K562 (cell line): ENCODE data around the gene AIF1. TPM values are rescaled to one million over a fixed set of nuclear protein-coding genes. Genes with fewer than 3 reads are reported as not detected.

Experiments
- CAMTA2 ChIP-seq: fragments of 250-450 bp; sonication (Bioruptor Pico); conservative IDR thresholded peaks from 2 replicates; pipeline ENCODE4 v1.5.1; 2022
- DLX4 ChIP-seq: fragments of 250-450 bp; sonication (Bioruptor Pico); IDR thresholded peaks from 2 replicates; pipeline ENCODE4 v1.6.1; 2021; ENCODE audit warnings: mild to moderate bottlenecking
- KAT7 ChIP-seq: sonication (generic); formaldehyde crosslinking; IDR thresholded peaks from 2 replicates; pipeline ENCODE4 v1.8.0; 2022; ENCODE audit warnings: missing genetic modification reagents, mild to moderate bottlenecking, borderline replicate concordance
- MBD2 ChIP-seq: sonication (generic); IDR thresholded peaks from 2 replicates; pipeline ENCODE4 v1.6.1; 2016; ENCODE audit warnings: low read depth, borderline replicate concordance
- MTA2 ChIP-seq: fragments of 450-650 bp; IDR thresholded peaks from 2 replicates; pipeline ENCODE4 v1.6.1; 2016; ENCODE audit warnings: low read depth
- MYC ChIP-seq, 2 experiments: fragments of 250-450 bp in 1 of 2; sonication (Bioruptor Pico) in 1 of 2; IDR thresholded peaks; 2 replicates each; pipeline versions ENCODE4 v1.5.1 to v1.6.1; 2012 to 2021; ENCODE audit warnings: low read depth in 2 of 2, borderline replicate concordance in 1 of 2, improper control_type of control experiment in 1 of 2, low read length in 1 of 2, mild to moderate bottlenecking in 1 of 2, moderate library complexity in 1 of 2
- NFATC3 ChIP-seq: fragments of 450-650 bp; IDR thresholded peaks from 2 replicates; pipeline ENCODE4 v1.6.1; 2017; ENCODE audit warnings: mild to moderate bottlenecking
- RBM22 ChIP-seq: fragments of 200-400 bp; formaldehyde crosslinking; IDR thresholded peaks from 2 replicates; pipeline ENCODE4 v1.6.1; 2018; ENCODE audit warnings: low read length, low read depth; ENCODE audit not compliant: poor library complexity, severe bottlenecking
- RBM39 ChIP-seq: fragments of 200-400 bp; formaldehyde crosslinking; optimal IDR thresholded peaks from 2 replicates; pipeline ENCODE3; 2018; ENCODE audit warnings: low read depth, low read length
- TRIM28 ChIP-seq: fragments of 450-650 bp; IDR thresholded peaks from 2 replicates; pipeline ENCODE4 v1.6.1; 2017
- ZKSCAN1 ChIP-seq: fragments of 150-350 bp; IDR thresholded peaks from 2 replicates; pipeline ENCODE4 v1.6.1; 2016; ENCODE audit warnings: low read depth, low read length
- polyA plus RNA-seq, 8 experiments: library from polyadenylated mRNA; depleted of rRNA in 4 of 8; stranded (reverse) in 5 of 8; unstranded in 3 of 8; fragments of >200 nt; fragmentation: Nextera tagmentation in 2 of 8; fragmentation: Illumina TruSeq in 1 of 8; extraction: Ambion mirVana in 2 of 8; extraction: Trizol in 1 of 8; gene quantifications; 2 replicates each; pipeline versions ENCODE4 v1.2.1 to v1.2.3, GENCODE V29; 2011 to 2014; ENCODE audit warnings: inconsistent platforms in 1 of 8, missing spikeins in 1 of 8
- total RNA-seq, 7 experiments: library from RNA; depleted of rRNA in 6 of 7; stranded (reverse); fragments of >200 nt in 6 of 7; fragmentation: Illumina TruSeq in 2 of 7; extraction: Trizol in 2 of 7; gene quantifications; 2 replicates each; pipeline versions ENCODE4 v1.2.1 to v1.2.3, GENCODE V29; 2011 to 2021; ENCODE audit warnings: low replicate concordance in 1 of 7
- TF ChIP-seq, protein P1 (sequence below), 2 experiments: fragments of 450-650 bp; IDR thresholded peaks; 2 replicates each; pipeline ENCODE4 v1.6.1; 2016; ENCODE audit warnings: mild to moderate bottlenecking in 2 of 2, borderline replicate concordance in 1 of 2, low read depth in 1 of 2, moderate library complexity in 1 of 2

The AIF1 gene
- total and polyA plus RNA-seq, 9 of the 15 experiments (the other 6 are each of a cell fraction or from before 2014, with no cell fraction given): 9.4 to 33.4 (median 19.4) TPM

DNA sequence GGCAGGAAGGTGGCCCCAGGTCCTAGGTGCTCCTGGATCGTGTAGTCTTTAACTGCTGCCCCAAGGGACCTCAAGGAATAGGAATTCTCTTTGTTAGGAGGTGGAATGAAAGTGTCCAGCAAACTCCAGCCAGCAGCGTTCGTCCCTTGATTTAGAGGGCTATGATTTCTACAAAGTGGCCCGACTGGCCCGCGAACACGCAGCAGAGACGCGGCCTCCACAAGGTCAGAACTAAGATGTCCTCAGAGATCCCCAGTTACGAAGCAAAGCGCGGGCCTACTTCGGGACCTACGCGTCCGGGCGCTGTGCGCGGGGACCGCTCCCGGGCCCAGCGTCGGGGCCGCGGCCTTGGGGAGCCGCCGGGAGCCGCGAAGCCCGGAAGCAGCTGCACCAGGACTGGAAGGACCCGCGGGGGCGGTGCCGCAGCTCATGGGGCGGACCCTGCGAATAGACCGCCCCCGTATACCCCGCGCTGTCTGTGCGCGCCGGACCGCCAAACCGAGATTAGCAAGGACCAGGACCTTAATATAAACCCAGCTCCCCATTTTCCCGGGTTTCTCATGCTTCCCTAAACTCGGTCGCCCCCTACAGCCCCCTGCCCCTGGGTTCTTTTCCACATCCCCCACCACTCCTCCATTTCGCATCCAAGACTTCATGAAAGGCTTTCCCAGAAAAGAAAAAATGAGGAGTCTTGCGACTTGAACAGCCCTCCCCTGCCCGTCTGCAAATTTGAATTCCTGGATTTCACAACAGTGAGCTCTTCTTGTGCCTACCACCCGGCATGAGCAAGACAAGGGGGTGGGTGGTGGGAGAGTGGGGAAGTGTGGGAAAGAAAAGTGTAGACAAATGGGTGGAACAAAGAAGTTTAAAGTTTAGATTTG, 45.6 kb downstream of the AIF1 start, which contains the start of gene C6orf47 (continued):
- TF ChIP-seq MTA2: peak; percentile 12; the same call in 1 of the 2 replicates
- TF ChIP-seq NFATC3: peak; percentile 81; the same call in 1 of the 2 replicates
- TF ChIP-seq TRIM28: peak; percentile 29
- peak; percentile 95 for TF ChIP-seq RBM22
- peak; percentile 98 for TF ChIP-seq CAMTA2 (CRISPR knock-in tag)
- TF ChIP-seq MYC (IDR thresholded peaks at IDR 0.05; ENCODE audit: low read depth, low read length): peak; percentile 68
- peak; percentile 57 for TF ChIP-seq MYC (CRISPR knock-in tag; IDR thresholded peaks at IDR 0.05; ENCODE audit: borderline replicate concordance, low read depth)
- TF ChIP-seq MBD2: no peak
- no peak for TF ChIP-seq RBM39
- TF ChIP-seq, protein P1, sequence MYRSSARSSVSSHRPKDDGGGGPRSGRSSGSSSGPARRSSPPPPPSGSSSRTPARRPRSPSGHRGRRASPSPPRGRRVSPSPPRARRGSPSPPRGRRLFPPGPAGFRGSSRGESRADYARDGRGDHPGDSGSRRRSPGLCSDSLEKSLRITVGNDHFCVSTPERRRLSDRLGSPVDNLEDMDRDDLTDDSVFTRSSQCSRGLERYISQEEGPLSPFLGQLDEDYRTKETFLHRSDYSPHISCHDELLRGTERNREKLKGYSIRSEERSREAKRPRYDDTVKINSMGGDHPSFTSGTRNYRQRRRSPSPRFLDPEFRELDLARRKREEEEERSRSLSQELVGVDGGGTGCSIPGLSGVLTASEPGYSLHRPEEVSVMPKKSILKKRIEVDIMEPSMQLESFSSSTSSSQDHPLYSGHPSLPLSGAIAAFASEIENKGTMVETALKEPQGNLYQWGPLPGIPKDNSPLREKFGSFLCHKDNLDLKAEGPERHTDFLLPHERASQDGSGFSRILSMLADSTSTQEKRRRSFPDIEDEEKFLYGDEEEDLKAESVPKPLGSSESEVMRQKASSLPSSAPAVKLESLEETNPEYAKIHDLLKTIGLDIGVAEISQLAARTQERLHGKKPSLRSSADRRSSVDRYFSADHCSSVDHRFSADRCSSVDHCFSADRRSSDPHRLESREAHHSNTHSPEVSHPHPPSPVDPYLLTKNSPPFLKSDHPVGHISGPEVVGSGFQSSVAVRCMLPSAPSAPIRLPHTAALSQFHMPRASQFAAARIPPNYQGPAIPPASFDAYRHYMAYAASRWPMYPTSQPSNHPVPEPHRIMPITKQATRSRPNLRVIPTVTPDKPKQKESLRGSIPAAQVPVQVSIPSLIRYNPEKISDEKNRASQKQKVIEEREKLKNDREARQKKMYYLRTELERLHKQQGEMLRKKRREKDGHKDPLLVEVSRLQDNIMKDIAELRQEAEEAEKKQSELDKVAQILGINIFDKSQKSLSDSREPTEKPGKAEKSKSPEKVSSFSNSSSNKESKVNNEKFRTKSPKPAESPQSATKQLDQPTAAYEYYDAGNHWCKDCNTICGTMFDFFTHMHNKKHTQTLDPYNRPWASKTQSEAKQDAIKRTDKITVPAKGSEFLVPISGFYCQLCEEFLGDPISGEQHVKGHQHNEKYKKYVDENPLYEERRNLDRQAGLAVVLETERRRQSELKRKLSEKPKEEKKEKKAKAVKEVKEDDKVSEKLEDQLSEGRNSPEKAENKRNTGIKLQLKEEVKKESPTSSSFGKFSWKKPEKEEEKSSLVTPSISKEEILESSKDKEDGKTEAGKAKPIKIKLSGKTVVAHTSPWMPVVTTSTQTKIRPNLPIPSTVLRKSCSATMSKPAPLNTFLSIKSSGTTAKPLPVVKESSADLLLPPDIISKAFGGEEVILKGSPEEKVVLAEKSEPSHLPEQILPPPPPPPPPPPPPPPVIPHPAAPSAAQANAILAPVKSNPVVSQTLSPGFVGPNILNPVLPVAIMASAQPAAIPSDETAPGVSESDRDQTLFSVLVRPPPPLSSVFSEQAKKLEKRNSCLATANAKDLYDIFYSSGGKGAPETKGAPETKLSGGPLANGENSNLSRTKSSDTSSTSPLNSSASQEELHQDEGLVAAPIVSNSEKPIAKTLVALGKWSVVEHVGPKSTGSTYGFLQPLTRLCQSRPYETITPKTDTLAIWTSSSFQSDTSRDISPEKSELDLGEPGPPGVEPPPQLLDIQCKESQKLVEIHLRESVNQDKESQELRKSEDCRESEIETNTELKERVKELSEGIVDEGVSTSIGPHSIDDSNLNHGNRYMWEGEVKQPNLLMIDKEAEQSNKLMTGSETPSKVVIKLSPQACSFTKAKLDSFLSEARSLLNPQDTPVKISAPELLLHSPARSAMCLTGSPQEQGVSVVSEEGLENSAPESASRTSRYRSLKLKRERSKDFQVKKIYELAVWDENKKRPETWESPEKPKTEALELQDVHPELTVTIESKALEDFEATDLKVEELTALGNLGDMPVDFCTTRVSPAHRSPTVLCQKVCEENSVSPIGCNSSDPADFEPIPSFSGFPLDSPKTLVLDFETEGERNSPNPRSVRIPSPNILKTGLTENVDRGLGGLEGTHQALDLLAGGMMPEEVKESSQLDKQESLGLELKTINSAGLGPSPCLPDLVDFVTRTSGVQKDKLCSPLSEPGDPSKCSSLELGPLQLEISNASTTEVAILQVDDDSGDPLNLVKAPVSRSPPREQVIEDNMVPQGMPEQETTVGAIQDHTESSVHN (IDR thresholded peaks at IDR 0.05; ENCODE audit: borderline replicate concordance in 1 of 2, low read depth in 1 of 2): 0 out of 4 replicates have a peak, but pooled peaks of 1 of the 2 experiments have one; percentile 17
- 0 out of 2 replicates have a peak, but pooled peaks have one; percentile 13 for TF ChIP-seq DLX4
- TF ChIP-seq ZKSCAN1: peak; percentile 63; the same call in 1 of the 2 replicates
- TF ChIP-seq KAT7 (CRISPR knock-in tag): peak; percentile 98
